Stimulated activated naive CD8-positive, alpha-beta T cell treated with anti-CD3 and anti-CD28 coated beads, Interleukin-15, amount 100 ng/mL, for 72 hours (primary cell): ENCODE results near the gene SMCO2.
"Not testable (repeated sequence)": the region's sequence is repeated elsewhere in the genome, so short reads cannot be mapped to it uniquely, and the experiment has no call there.

Experiments used
- ATAC-seq: fragments of 150-1000 bp; cut with Tn5 transposase; 2 replicates; pipeline ENCODE4 v1.10.0; 2021; ENCODE audit warnings: mild to moderate bottlenecking, moderate library complexity
- DNase-seq, 2 donors: peaks; one replicate each; pipeline ENCODE4 v3.0.0; 2021 to 2022
- H3K27ac Mint-ChIP-seq, 2 donors: one replicate each; pipeline ENCODE4 v1.8.0; 2022; ENCODE audit warnings: mild to moderate bottlenecking in 2 of 2, mixed read lengths in 2 of 2, moderate library complexity in 2 of 2
- H3K27me3 Mint-ChIP-seq: one replicate; pipeline ENCODE4 v1.8.0; 2022; ENCODE audit warnings: mixed read lengths
- H3K4me1 Mint-ChIP-seq: one replicate; pipeline ENCODE4 v1.8.0; 2022; ENCODE audit warnings: mild to moderate bottlenecking, mixed read lengths
- H3K4me3 Mint-ChIP-seq, 2 donors: one replicate each; pipeline ENCODE4 v1.8.0; 2022; ENCODE audit warnings: mild to moderate bottlenecking in 2 of 2, mixed read lengths in 2 of 2, moderate library complexity in 1 of 2
- H3K9me3 Mint-ChIP-seq, 2 donors: one replicate each; pipeline ENCODE4 v1.8.0; 2022; ENCODE audit warnings: mixed read lengths in 2 of 2

SMCO2 gene

DNA sequence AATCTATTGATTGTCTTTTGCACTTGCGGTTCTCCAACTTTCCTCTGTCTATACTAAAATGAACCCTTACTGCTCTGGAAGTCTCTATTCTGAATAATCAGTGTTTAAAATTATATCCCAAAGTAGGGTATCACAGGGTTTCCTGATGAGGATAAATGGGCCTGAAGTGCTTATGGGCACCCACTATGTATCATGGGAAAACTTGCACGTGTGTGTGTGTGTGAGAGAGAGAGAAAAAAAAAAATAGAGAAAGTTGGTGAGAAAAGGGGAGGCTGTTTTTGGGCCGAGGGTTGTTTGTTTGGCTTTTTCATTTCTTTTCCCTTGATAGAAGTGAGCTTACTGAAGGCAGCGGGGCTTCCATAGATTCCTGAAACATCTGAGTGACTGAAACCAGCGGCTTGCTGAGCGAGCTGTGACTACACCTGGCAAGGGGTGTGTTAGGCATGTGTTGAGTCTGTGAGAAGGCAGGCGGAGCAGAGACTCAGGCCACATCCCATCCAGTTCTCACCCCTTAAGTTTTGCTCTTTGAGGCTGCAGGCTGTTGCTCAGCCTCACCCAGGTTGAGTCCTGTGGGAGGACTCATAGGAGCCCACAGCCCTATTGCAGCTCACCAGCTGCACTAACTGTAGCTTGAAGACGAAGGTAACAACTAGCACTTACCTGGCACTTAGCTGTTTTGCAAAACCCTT is 94.6 kb downstream of the SMCO2 start:
- peaks cover 15% of the 10 kb centered on the region for H3K4me1 Mint-ChIP-seq
- peaks cover 0 to 5% of the 10 kb centered on the region in 2 donors for H3K9me3 Mint-ChIP-seq
- no peak overlapping the region for H3K4me3 Mint-ChIP-seq
- DNase-seq (no peak), ATAC-seq (no peak)
- peaks cover 17% of the 10 kb centered on the region for H3K27me3 Mint-ChIP-seq
- H3K27ac Mint-ChIP-seq = no peak overlapping the region

DNA sequence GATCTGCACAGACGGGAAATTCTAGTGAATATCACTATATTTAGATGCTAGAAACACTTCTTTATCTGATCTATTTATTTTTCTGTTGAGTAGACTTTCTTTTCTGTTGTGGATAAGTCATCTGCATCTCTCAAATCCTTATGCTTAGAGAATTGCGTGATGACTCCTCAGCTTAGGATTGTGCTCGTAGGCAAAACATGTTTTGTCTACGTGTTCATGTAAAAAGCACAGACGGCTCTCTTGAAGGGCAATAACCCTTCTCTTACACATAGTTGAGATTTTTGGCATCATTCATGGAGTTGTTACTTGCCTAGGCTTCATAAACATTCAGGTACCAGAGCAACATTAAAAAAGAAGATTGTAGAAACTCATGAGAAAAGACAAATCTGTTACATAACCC is 96.1 kb downstream of the SMCO2 start:
- no peak for DNase-seq
- H3K27me3 Mint-ChIP-seq = peaks cover 17% of the 10 kb centered on the region
- peaks cover 0 to 5% of the 10 kb centered on the region in 2 donors for H3K9me3 Mint-ChIP-seq
- ATAC-seq = no peak
- no peak overlapping the region for H3K27ac Mint-ChIP-seq
- no peak overlapping the region for H3K4me3 Mint-ChIP-seq
- H3K4me1 Mint-ChIP-seq = peaks cover 15% of the 10 kb centered on the region

DNA sequence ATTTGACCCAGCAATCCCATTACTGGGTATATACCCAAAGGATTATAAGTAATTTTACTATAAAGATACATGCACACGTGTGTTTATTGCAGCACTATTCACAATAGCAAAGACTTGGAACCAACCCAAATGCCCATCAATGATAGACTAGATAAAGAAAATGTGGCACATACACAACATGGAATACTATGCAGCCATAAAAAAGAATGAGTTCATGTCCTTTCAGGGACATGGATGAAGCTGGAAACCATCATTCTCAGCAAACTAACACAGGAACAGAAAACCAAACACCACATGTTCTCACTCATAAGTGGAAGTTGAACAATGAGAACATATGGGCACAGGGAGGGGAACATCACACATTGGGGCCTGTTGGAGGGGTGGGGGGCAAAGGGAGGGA is 98.3 kb downstream of the SMCO2 start:
- not testable (repeated sequence) for H3K4me3 Mint-ChIP-seq, H3K27ac Mint-ChIP-seq, DNase-seq, H3K9me3 Mint-ChIP-seq, ATAC-seq
- H3K27me3 Mint-ChIP-seq = peaks cover 26% of the 10 kb centered on the region
- peaks cover 23% of the 10 kb centered on the region for H3K4me1 Mint-ChIP-seq

DNA sequence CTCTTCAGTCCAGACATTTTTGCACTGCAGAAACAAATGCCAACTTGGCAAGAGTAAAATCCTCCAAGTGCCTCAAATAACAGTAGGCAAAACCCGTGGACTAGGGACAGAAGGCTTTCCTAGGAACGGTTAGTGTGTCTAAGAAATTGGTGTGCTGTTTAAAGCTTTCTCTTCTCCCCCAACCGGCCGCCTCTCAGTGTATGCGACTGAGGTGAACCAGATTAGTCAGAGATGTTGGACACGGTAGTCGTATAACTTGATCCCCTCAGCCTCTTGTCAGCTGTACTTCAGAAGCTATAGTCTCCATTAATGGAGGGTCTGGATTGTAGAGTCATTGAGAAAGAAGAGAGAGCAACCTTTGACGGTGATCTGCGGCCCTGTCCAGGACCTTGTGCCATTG is 99.1 kb downstream of the SMCO2 start:
- Mint-ChIP-seq H3K4me3 (no peak overlapping the region), H3K27ac (no peak overlapping the region), H3K9me3 (peaks cover 0 to 5% of the 10 kb centered on the region in 2 donors), H3K27me3 (peaks cover 25% of the 10 kb centered on the region), H3K4me1 (peaks cover 31% of the 10 kb centered on the region)
- no peak for ATAC-seq
- DNase-seq = no peak

DNA sequence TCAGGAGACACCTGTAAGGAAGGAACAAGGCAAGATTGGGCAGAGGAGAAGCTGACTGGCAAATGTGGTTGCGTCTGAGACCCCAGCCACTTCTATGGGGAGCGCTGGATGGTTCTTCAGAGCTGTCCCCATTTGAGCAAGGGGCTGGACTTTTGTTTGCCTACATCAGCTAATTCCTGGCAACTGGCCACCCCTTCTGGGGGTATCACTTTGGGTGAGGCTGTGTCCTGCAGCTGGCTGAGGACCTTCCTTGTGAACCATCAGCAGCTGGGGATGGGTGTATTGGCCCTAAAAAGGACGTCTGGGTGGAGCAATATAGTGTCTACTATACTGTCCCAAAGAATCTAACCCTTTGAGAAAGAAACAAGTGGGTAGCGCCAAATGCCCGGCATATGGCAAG is 101.1 kb downstream of the SMCO2 start:
- ATAC-seq (no peak), DNase-seq (no peak)
- no peak overlapping the region for H3K27ac Mint-ChIP-seq

DNA sequence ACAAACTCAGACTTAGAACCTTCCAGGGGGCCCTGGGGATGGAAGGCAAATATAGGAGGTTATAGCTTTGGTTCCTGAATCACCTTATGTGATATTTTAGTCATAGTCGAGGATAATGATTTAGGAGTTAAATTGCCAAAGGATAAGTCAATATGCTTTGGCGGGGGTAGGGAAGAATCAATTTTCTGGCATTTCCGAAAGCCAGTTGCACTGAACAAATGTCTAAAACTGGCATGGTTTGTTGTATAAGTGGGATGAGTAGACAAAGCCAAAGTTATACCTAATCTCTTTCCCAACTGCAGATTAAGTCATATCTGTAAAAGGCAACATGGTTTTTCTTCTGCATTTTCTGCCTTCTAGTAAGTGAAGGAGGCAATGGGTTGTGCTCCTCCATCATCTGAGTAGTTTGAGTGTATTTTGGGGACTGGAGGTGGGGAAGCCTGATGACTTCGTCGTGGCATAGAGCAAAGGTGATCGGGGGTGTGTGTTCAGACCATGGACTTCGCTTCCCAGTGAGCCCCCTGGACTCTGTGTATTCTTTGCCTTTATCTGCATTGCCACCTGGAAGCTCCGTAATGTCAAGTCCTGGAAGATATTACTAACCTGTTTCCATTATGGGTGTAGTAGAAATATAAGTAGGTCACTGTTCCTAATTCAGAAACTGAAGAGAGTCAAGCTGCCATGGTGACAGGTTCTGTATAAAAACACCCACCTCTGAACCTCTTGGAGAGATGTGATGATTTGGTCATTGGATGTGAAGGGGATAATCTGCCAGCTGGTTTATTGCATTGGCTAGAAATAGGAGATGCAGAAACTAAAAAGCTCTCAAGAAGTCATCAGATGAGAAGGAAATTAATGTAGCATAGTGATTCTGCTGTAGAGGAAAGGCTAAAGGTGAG is 102.0 kb downstream of the SMCO2 start:
- H3K27me3 Mint-ChIP-seq = peaks cover 9% of the 10 kb centered on the region
- peaks cover 29% of the 10 kb centered on the region for H3K4me1 Mint-ChIP-seq
- no peak overlapping the region for H3K27ac Mint-ChIP-seq
- H3K4me3 Mint-ChIP-seq = no peak overlapping the region
- ATAC-seq (no peak), DNase-seq (no peak)
- peaks cover 0 to 5% of the 10 kb centered on the region in 2 donors for H3K9me3 Mint-ChIP-seq

More for the DNA sequence above, 101.1 kb downstream of the SMCO2 start:
- H3K9me3 Mint-ChIP-seq = peaks cover 0 to 5% of the 10 kb centered on the region in 2 donors
- peaks cover 23% of the 10 kb centered on the region for H3K4me1 Mint-ChIP-seq
- H3K4me3 Mint-ChIP-seq = no peak overlapping the region
- peaks cover 13% of the 10 kb centered on the region for H3K27me3 Mint-ChIP-seq

DNA sequence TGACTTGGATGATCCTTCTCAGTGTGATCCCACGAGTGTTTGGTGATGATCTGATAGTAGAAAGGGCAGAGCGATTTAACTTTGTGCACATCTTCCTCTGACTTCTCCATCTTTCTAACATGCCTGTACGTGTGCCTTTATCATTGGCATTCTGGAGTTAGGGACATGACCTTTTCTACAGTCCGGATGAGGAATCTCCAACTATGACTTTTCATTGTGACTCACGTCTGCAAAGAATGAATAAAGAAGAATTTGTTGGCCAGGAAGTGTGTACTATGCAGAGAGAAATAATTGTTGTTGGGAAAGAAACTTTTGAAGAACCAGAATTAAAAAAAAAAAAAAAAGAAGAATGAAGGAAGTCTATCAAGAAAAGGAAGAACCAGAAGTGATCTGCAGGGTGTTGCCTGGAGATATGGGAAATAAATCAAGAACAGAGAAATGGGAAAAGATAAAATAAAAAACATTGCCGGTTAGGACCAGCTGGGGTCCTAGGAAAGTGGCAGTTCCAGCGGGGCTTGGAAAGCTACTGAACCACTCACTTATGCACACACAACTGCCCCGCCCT is 102.8 kb downstream of the SMCO2 start:
- peaks cover 0 to 3% of the 10 kb centered on the region in 2 donors for H3K9me3 Mint-ChIP-seq
- ATAC-seq = no peak
- peaks cover 10% of the 10 kb centered on the region for H3K27me3 Mint-ChIP-seq

DNA sequence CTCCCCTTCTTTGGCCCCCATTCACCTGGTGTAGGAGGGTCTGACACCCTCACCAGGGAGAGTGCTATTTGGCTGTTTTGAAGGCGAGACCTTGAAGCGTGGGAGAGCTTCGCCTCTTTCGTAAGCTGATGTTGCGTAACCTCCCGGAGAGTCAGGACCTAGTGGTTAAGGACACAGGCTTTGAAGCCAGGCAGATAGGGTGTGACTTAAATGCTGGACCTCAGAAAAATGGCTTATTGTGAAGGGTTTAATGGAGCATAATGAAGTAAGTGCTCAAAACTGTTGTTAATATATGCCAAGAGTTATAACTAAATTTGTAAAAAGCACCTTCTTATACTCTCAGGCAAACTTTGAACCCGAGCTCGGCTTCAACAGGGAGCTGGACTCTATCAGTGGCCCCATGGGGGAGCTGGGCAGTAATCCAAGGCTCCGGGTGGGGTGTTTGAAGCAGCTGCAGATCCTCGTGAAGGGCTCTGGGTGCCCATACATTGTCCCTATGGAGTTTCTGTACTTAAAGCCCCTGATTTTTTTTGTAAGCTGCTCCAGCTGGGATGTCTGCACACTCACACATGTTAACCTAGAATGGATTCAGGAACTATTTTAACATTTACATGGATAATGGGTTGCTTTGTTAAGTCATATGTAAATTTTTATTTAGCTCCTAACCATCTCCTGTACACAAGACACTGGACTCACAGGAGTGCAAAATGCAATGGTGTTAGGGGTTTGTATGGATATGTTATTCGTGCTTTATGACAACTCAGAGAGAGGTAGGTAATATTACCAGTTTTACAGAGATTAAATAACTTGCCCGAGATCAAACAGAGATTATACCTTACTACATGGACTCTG is 103.5 kb downstream of the SMCO2 start:
- ATAC-seq = no peak

More for the DNA sequence above, 102.8 kb downstream of the SMCO2 start:
- DNase-seq = no peak
- no peak overlapping the region for H3K4me3 Mint-ChIP-seq
- peaks cover 33% of the 10 kb centered on the region for H3K4me1 Mint-ChIP-seq
- H3K27ac Mint-ChIP-seq = no peak overlapping the region

DNA sequence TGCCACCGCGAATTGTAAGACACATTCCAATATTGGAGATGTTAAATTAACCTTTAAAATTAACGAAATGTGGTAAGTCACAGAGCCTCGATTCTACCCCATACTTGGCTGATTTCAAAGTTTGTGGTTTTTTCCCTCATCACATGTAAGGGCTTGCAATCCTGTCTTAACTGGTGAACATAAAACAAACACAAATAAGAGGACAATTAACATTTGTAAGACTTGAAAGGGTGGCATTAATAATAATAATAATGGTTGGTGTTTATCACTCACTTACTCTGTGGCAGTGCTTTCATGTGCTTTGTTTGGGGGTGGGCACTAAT is 104.1 kb downstream of the SMCO2 start:
- no peak overlapping the region for H3K27ac Mint-ChIP-seq

More for the DNA sequence above, 103.5 kb downstream of the SMCO2 start:
- peaks cover 17% of the 10 kb centered on the region for H3K27me3 Mint-ChIP-seq
- DNase-seq = no peak
- H3K4me1 Mint-ChIP-seq = peaks cover 40% of the 10 kb centered on the region
- no peak overlapping the region for H3K27ac Mint-ChIP-seq
- no peak overlapping the region for H3K4me3 Mint-ChIP-seq
- H3K9me3 Mint-ChIP-seq = no peaks in the 10 kb centered on the region

DNA sequence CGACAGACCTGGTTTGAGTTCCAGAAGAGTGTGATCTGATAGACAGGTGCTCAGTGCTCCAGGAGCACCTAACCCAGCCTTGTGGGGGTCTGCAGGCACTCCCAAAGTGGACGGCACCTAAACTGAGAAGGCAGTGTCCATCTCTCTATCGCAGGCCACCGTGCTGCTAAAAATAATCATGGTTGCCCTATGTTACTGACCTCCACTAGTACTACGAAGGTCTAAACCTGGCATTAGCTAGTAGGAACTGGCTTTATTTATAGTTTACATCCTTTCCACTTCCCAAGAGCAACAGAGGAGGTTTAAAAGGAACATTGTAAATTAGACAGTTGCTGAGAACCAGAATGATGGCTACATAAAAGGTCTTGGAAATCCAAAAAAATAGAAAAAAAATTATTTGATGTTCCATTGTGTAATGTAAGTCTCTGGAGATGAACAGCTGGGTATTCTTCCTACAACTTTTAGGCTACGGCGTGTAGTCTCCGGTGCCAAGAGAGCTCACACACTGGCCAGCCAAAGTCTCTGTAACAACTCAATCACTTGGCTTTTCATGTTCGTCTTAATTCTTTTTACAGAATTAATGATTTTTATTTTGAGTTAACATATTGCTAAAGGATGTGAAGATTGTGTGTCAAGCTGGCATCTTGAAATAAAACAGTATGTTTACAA is 104.8 kb downstream of the SMCO2 start:
- Mint-ChIP-seq H3K9me3 (no peaks in the 10 kb centered on the region), H3K27ac (no peak overlapping the region), H3K4me3 (no peak overlapping the region), H3K4me1 (peaks cover 53% of the 10 kb centered on the region), H3K27me3 (peaks cover 19% of the 10 kb centered on the region)
- ATAC-seq = no peak
- DNase-seq = no peak

More for the DNA sequence above, 104.1 kb downstream of the SMCO2 start:
- peaks cover 46% of the 10 kb centered on the region for H3K4me1 Mint-ChIP-seq
- DNase-seq (no peak), ATAC-seq (no peak)
- no peak overlapping the region for H3K4me3 Mint-ChIP-seq
- peaks cover 19% of the 10 kb centered on the region for H3K27me3 Mint-ChIP-seq
- H3K9me3 Mint-ChIP-seq = no peaks in the 10 kb centered on the region
